GM21423 (cell line): Measurements from ENCODE around the gene KLHDC10.
"Not testable (repeated sequence)": the region's sequence is repeated elsewhere in the genome, so short reads cannot be mapped to it uniquely, and the experiment has no call there.

ENCODE experiments used
- ATAC-seq: cut with Tn5 transposase; IDR thresholded peaks from one replicate; pipeline ENCODE4 v1.9.1; 2021; ENCODE audit warnings: mild to moderate bottlenecking, moderate library complexity; ENCODE audit not compliant: unreplicated experiment

The KLHDC10 gene

DNA sequence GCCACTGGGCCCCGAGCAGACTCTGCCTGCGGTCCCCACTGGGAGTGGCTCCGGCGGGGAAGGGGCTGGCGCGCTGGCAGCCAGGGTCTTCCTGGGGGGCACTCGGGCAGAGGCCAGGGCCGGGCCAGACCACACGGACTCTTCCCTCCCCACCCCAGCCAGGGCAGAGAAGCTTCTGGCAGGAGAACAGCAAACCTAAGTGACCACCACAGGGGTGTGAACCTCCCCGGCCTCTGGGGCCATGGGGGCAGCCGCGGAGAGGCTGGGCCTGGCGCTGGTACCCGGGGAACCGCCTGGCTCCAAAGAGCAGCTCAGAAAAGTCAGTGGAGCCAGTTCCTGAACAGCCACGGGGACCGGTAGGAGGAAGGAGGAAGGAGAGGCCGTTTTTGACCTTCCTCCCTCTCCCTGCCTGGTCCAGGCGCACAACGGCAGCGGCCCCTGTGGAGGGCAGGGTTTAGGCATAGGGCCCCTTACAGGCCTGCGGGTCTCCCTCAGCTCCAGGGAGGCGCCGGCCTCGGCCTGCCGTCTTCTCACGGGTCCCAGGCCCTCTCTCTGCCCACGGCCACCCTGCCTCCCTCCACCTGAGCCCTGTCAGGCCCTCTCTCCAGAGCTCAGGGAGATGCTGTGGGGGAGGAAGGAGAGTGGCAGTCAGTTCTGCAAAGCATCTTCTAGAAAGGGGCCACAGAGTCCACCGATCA is 83.0 kb downstream of the KLHDC10 start:
- no peak for ATAC-seq

GRCh38 chr7:130154131-130154500 is 83.8 kb downstream of the KLHDC10 start:
- ATAC-seq: no peak

GRCh38 chr7:130154501-130155317 is 84.4 kb downstream of the KLHDC10 start:
- ATAC-seq: no peak

GRCh38 chr7:130156140-130156539 is 85.8 kb downstream of the KLHDC10 start:
- ATAC-seq: no peak

DNA sequence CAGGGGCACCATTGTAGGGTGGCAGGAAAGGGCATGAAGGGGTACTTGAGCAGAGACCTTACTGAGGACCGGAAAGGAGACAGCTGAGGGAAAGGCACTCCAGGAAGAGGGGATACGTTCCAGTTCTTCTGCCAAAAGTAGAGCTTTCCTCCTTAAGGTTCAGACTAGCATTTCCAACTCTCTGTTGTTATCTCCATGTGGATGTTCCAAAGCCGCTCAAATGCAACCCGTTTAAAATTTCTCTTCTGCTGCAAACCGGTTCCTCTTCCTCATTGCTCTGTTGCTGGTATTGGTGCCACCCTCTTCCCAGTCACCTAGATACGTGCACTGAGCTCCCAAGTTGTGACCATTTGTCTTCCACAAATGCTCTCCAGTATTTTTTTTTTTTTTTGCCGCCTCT is 87.4 kb downstream of the KLHDC10 start:
- ATAC-seq: no peak

GRCh38 chr7:130160023-130160422 is 89.7 kb downstream of the KLHDC10 start:
- no peak for ATAC-seq

DNA sequence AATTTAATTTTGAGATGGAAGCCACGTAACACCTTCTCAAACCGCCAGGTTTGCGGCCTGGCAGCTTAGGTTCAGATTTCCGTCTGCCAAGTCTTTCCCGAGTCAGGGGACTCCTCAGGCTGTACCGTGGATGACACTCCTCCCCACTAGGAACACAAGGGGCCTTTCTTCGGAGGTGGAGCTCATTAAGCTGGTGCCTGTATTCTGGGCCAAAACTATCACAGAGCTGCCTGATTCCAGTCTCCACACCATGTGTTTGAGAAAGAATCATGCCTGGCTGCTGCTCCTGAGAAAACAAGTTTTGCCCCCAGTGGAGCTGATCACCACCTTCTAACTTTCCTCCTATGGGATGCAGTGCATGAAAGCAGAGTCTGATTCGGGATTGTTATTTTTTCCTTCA is 90.1 kb downstream of the KLHDC10 start:
- no peak for ATAC-seq

DNA sequence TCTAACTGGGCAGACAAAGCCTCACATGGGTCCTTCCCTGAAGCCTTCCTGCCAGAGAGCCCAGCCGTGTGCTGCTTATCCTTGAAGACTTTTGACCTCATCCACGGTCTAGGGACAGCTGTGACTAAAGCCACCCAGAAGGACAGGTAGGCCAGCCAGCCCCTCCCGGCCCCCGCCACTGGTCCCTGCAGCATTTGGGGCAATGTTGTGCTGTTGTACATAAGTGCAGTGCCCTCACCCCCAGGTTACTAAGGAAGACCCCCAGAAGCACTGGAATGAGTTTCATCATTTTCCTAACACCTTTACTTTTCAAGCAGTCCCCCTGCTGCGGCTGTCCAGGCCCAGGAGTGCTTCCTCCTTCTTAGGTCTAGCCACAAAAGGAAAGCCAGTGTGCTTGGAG is 91.9 kb downstream of the KLHDC10 start:
- ATAC-seq: no peak

GRCh38 chr7:130174237-130174959 is 104.1 kb downstream of the KLHDC10 start:
- no peak for ATAC-seq

DNA sequence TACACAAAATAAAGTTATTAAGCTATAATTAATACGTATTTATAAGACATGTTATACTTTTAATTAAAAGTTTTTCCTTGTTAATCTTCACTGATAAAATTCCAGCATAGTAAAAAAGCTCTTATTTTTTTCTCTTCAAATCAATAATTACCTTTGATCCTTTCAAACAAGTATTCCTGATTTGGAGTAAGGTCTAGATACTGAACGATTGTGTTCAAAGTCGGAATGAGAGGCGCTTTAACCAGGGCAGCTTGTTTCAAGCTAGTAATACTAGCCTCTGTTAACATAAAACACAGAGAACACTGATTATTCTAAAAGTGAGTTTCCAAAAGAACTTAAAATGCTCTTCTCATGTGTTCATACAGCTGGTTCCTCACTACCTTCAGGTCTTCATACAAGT is 107.9 kb downstream of the KLHDC10 start:
- ATAC-seq: no peak

DNA sequence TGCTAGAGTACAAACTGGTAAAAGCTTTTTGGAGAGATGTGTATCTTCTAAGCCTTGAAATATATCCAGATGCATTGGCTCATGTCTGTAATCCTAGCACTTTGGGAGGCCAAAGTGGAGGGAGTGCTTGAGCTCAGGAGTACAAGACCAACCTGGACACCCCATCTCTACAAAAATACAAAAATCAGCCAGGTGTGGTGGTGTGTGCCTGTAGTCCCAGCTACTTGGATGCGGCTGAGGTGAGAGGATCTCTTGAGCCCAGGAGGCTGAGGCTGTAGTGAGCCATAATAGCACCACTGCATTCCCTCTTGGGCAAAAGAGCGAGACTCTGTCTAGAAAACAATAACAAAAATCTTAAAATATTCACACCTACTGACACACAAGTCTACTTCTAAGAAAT is 109.3 kb downstream of the KLHDC10 start:
- no peak for ATAC-seq

DNA sequence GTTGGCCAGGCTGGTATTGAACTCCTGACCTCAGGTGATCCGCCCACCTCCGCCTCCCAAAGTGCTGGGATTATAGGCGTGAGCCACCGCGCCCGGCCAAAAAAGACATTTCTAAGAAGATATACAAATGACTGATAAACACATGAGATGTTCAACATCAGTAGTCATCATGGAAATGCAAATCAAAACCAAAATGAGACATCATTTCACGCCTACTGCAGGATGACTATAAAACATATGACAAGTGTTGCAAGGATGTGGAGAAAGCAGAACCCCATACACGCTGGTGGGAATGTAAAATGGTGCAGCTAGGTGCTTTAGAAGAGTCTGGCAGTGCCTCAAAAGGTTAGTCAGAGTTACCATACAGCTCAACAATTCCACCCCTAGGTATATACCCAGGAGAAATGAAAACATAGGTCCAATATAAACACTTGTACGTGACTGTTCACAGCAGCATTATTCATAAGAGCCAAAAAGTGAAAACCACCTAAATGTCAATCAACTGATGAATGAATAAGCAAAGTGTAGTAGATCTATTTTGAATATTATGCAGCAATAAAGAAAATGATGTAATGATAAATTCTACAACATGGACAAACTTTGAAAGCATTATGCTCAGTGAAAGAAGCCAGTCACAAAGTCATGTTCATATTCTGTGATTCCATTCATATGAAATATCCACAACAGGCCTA is 110.4 kb downstream of the KLHDC10 start:
- no peak for ATAC-seq

DNA sequence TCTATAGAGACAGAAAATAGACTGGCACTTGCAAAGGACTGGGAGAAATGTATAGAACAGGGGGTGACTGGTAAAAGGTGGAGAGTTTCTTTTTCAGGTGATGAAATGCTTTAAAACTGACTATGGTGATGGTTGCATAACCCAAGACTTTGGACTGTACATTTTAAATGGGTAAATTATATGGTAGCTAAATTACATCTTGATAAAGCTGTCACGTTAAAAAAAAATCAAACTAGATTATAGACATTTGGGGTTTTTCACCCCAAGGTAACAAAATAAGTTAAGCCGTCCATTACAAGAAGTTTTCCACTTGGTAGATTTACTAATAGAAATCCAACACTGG is 110.9 kb downstream of the KLHDC10 start:
- ATAC-seq: no peak

- peak; percentile 53 for ATAC-seq
Observed at GRCh38 chr7:130182990-130183389, 112.7 kb downstream of the KLHDC10 start.

- ATAC-seq: not testable (repeated sequence)
Observed at GRCh38 chr7:130184349-130184748, 114.0 kb downstream of the KLHDC10 start.
